Common myeloid progenitor, CD34-positive (primary cell): ENCODE measurements around the gene CIDEA.

Source experiments
- CTCF ChIA-PET: fragments of 350-600 bp; sonication (Branson Sonifier 250); formaldehyde crosslinking; loops from one replicate; lab custom pipeline; 2021; ENCODE audit warnings: antibody characterized with exemption; lab: Charles Lee
- POLR2A ChIA-PET: fragments of 350-600 bp; sonication (Branson Sonifier 250); formaldehyde crosslinking; loops from one replicate; lab custom pipeline; 2021; ENCODE audit warnings: antibody characterized with exemption; lab: Charles Lee
- DNase-seq, 3 donors: peaks; one replicate each; pipeline versions ENCODE4 v3.0.0 to v3.0.0-alpha.2; 2013
- H3K27ac ChIP-seq, 2 experiments: 1 replicate in 1 of 2; 2 replicates in 1 of 2; pipeline ENCODE4 v1.7.0; 2013; ENCODE audit warnings: inconsistent platforms in 2 of 2, low read length in 2 of 2, mild to moderate bottlenecking in 2 of 2, low read depth in 1 of 2, moderate library complexity in 1 of 2; ENCODE audit not compliant: severe bottlenecking in 2 of 2, insufficient read depth in 1 of 2, poor library complexity in 1 of 2
- H3K27me3 ChIP-seq, 5 experiments: replicated peaks in 2 of 5; 1 replicate in 3 of 5; 2 replicates in 2 of 5; pipeline versions ENCODE4 v1.6.1 to v1.7.0; 2013; ENCODE audit warnings: low read length in 4 of 5, mild to moderate bottlenecking in 2 of 5, moderate library complexity in 2 of 5, inconsistent platforms in 1 of 5; ENCODE audit not compliant: insufficient read depth in 5 of 5, control insufficient read depth in 4 of 5
- H3K36me3 ChIP-seq, 4 experiments: 1 replicate in 2 of 4; 2 replicates in 2 of 4; pipeline versions ENCODE4 v1.6.1 to v1.7.0; 2013; ENCODE audit warnings: low read length in 3 of 4, control low read depth in 1 of 4, mild to moderate bottlenecking in 1 of 4; ENCODE audit not compliant: control insufficient read depth in 4 of 4, insufficient read depth in 4 of 4
- H3K4me1 ChIP-seq, 4 experiments: 1 replicate in 3 of 4; 2 replicates in 1 of 4; pipeline versions ENCODE4 v1.6.1 to v1.7.1; 2013; ENCODE audit warnings: low read length in 3 of 4, mild to moderate bottlenecking in 3 of 4, control low read depth in 1 of 4, inconsistent platforms in 1 of 4, moderate library complexity in 1 of 4; ENCODE audit not compliant: control insufficient read depth in 4 of 4, insufficient read depth in 4 of 4; ENCODE audit errors: control extremely low read depth in 1 of 4
- H3K4me3 ChIP-seq, 7 experiments: 1 replicate in 4 of 7; 2 replicates in 3 of 7; pipeline versions ENCODE4 v1.5.1 to v1.7.0; 2013; ENCODE audit warnings: mild to moderate bottlenecking in 7 of 7, low read length in 6 of 7, moderate library complexity in 6 of 7, inconsistent platforms in 2 of 7, low read depth in 2 of 7, control low read depth in 1 of 7; ENCODE audit not compliant: insufficient read depth in 4 of 7, control insufficient read depth in 1 of 7; ENCODE audit errors: extremely low read depth in 1 of 7
- H3K9me3 ChIP-seq, 5 experiments: 1 replicate in 4 of 5; 2 replicates in 1 of 5; pipeline versions ENCODE4 v1.6.1 to v1.7.1; 2013; ENCODE audit warnings: low read length in 4 of 5, mild to moderate bottlenecking in 2 of 5, inconsistent platforms in 1 of 5, low read depth in 1 of 5, moderate library complexity in 1 of 5; ENCODE audit not compliant: control insufficient read depth in 4 of 5, insufficient read depth in 2 of 5; ENCODE audit errors: control extremely low read depth in 1 of 5
- WGBS: methylation state at CpG from one replicate; pipeline ENCODE4 v1.1.5; 2013; ENCODE audit not compliant: insufficient coverage; 5-methylcytosine and 5-hydroxymethylcytosine counted together

Gene CIDEA

DNA sequence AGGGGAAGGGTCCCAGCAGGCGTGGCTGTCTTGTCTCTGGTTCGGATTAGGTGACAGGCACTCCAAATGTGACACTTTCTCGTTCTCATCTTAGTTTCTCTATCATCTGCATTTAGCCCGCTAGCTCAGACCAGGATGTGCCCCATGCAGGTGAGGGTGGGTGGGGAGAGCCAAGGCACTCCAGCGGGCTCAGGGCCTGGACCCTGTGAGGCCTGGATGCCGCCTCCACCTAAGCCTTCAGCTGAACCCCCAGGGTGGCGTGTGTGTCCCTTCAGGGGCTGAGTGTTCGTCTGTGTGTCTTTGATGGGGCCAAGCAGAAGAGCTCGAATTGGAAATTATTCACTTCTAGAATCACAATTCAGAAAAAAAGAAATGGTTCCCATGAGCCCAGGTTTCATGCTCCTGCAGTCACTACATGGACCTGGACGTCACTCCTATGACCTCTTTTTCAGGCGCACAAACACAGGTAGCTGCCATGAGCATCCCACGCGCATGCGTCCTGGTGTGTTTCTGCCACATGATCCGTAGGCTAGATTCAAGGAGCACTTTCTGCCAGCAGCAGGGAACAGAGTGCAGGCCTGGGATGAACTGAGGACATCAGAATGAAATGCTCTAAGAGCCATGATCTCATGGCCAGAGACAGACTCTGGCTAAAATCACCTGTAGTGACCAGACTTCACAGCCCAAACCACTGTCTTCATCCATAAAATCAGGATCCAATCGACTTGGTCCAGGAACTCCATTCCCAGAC lies 25.8 kb downstream of the CIDEA start:
- Histone ChIP-seq H3K27ac (no peak overlapping the region), H3K4me3 (no peak overlapping the region), H3K36me3 (no peaks in the 10 kb centered on the region), H3K27me3 (peaks cover 0 to 9% (median 3%) of the 10 kb centered on the region in 5 experiments), H3K9me3 (no peaks in the 10 kb centered on the region), H3K4me1 (peaks cover 0 to 16% (median 4%) of the 10 kb centered on the region in 4 experiments)
- CTCF ChIA-PET, result interaction anchor here (0.5 to 2.6 kb wide), 6 partner anchors 9 to 203 kb away, joined by 3 to 12 read pairs (median 4); no protein-coding TSS in a partner anchor
- DNase-seq, result no peak
- 98% methylated on average over 16 of the region's 16 CpGs for WGBS
- POLR2A ChIA-PET, result no interaction called here

- no peak for DNase-seq
- H3K27me3 ChIP-seq, result peaks cover 3 to 20% (median 6%) of the 10 kb centered on the region in 5 experiments
- CTCF ChIA-PET, result interaction anchor here (1.5 kb wide), 2 partner anchors 8 to 10 kb away, joined by 6 to 8 read pairs; no protein-coding TSS in a partner anchor
- no peak overlapping the region for H3K4me3 ChIP-seq
- WGBS, result no CpG with 5 or more reads among the region's 1 CpG
- H3K9me3 ChIP-seq, result no peaks in the 10 kb centered on the region
- H3K36me3 ChIP-seq, result no peaks in the 10 kb centered on the region
- POLR2A ChIA-PET, result no interaction called here
- no peak overlapping the region for H3K27ac ChIP-seq
- peaks cover 0 to 16% (median 4%) of the 10 kb centered on the region in 4 experiments for H3K4me1 ChIP-seq
Measured at GRCh38 chr18:12281861-12282260, 27.7 kb downstream of the CIDEA start.

- CTCF ChIA-PET, result interaction anchor here (1.3 to 1.5 kb wide), 3 partner anchors 8 to 109 kb away, joined by 3 to 8 read pairs (median 6); no protein-coding TSS in a partner anchor
Measured at GRCh38 chr18:12282442-12283039, 28.4 kb downstream of the CIDEA start.

DNA sequence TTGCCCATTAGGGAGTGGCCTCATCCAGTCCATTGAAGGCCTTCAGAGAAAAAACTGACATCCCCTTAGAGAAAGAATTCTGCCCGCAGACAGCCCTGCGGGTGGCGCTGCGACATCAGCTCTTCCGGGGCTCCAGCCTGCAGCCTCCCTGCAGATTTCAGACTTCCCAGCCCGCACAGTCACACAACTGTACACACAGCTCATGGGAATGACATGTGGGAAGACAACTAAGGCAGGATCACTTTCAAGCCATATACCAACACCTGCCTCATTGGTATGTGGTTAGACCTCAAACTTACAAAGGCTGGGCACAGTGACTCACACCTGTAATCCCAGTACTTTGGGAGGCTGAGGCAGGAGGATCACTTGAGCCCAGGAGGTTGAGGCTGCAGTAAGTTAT lies 29.1 kb downstream of the CIDEA start:
- no peak for DNase-seq
- peaks cover 0 to 22% (median 13%) of the 10 kb centered on the region in 4 experiments for H3K4me1 ChIP-seq
- POLR2A ChIA-PET, result no interaction called here
- H3K9me3 ChIP-seq, result no peaks in the 10 kb centered on the region
- peaks cover 3 to 34% (median 14%) of the 10 kb centered on the region in 5 experiments for H3K27me3 ChIP-seq
- CTCF ChIA-PET, result interaction anchor here (1.3 to 1.5 kb wide), 2 partner anchors 9 to 108 kb away, joined by 3 to 6 read pairs; no protein-coding TSS in a partner anchor
- 88% methylated on average over 6 of the region's 6 CpGs for WGBS
- H3K36me3 ChIP-seq, result no peaks in the 10 kb centered on the region
- no peak overlapping the region for H3K27ac ChIP-seq
- no peak overlapping the region for H3K4me3 ChIP-seq

More at GRCh38 chr18:12282442-12283039, 28.4 kb downstream of the CIDEA start:
- H3K4me3 ChIP-seq, result no peak overlapping the region
- H3K9me3 ChIP-seq, result no peaks in the 10 kb centered on the region
- H3K36me3 ChIP-seq, result no peaks in the 10 kb centered on the region
- peaks cover 3 to 27% (median 7%) of the 10 kb centered on the region in 5 experiments for H3K27me3 ChIP-seq
- H3K4me1 ChIP-seq, result peaks cover 0 to 20% (median 8%) of the 10 kb centered on the region in 4 experiments
- WGBS, result 98% methylated on average over 6 of the region's 9 CpGs
- DNase-seq, result no peak
- POLR2A ChIA-PET, result no interaction called here
- no peak overlapping the region for H3K27ac ChIP-seq

DNA sequence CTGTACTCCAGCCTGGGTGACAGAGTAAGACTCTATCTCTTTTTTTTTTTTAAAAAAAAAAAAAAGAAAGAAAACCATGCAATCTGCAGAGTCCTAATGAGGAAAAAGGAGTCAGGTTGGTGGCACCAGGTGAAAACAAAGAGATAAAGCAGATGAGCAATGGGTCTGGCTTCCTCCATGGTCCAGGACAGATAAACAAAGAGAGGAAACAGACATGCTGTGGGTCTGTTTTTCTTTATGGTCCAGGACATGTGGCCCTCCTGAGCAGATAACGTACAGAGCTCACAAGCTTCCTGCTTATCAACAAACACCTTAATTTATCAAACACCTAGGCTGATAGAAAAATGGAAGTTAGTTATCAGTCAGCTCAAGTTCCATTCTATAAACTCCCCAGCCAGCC lies 29.5 kb downstream of the CIDEA start:
- ChIA-PET POLR2A (no interaction called here), CTCF (interaction anchor here (1.1 to 1.3 kb wide), 3 partner anchors 9 to 108 kb away, joined by 3 to 6 read pairs (median 3); no protein-coding TSS in a partner anchor)
- Histone ChIP-seq H3K36me3 (no peaks in the 10 kb centered on the region), H3K27ac (no peak overlapping the region), H3K27me3 (peaks cover 3 to 38% (median 18%) of the 10 kb centered on the region in 5 experiments), H3K9me3 (no peaks in the 10 kb centered on the region), H3K4me3 (no peak overlapping the region), H3K4me1 (peaks cover 0 to 22% (median 12%) of the 10 kb centered on the region in 4 experiments)
- no peak for DNase-seq
- no CpG with 5 or more reads among the region's 1 CpG for WGBS

DNA sequence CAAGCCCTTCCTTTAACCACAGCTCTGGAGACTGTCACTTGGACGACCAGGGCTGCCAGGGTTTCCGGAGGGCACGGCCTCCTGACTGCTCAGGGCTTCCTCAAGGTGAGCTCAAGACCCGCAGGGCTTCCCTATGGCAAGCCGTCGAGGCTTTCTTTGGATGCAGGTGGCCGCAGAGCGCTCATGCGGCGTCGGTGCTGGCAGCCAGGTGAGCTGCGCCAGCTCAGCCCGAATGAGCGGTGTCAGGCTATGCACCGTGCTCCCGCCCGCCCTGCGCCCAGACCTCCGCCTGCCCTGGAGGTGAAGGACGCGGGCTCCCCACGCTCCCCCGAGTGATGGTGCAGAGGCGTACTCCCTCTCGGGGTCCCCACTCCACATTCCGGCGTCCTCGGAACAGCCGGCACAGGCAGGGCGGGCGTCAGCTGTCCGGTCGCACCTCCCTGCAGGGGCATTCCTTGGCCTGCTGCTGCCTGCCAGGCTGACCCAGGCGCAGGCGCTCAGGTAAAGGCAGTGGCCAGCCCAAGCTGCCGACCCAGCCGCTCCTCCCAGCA lies 33.0 kb downstream of the CIDEA start:
- H3K4me3 ChIP-seq, result peak overlapping the region in 3 of 7 experiments; percentile 54 to 69 (median 62)
- no peak overlapping the region for H3K27ac ChIP-seq
- CTCF ChIA-PET, result interaction anchor here (0.7 to 3.3 kb wide), 5 partner anchors 10 to 41 kb away, joined by 3 to 15 read pairs (median 7); no protein-coding TSS in a partner anchor
- peaks cover 0 to 20% (median 14%) of the 10 kb centered on the region in 4 experiments for H3K4me1 ChIP-seq
- H3K36me3 ChIP-seq, result no peaks in the 10 kb centered on the region
- DNase-seq, result no peak
- no peaks in the 10 kb centered on the region for H3K9me3 ChIP-seq
- POLR2A ChIA-PET, result no interaction called here
- H3K27me3 ChIP-seq, result peaks cover 6 to 54% (median 23%) of the 10 kb centered on the region in 5 experiments
- whole genome bisulfite sequencing, result 22% methylated on average over 31 of the region's 37 CpGs
